Ovary (tissue), 3 donors: Measurements from ENCODE around the gene PDE5A.

Experiments
- CTCF ChIP-seq, 3 donors: fragments of 450-650 bp in 2 of 3; fragments of 200-600 bp in 1 of 3; IDR thresholded peaks; one replicate each; pipeline versions ENCODE4 v1.5.1 to v1.8.0; 2016 to 2022; ENCODE audit warnings: antibody characterized with exemption in 3 of 3, mild to moderate bottlenecking in 1 of 3
- EP300 ChIP-seq: sonication (generic); formaldehyde crosslinking; IDR thresholded peaks from one replicate; pipeline ENCODE4 v1.6.1; 2017; ENCODE audit warnings: antibody characterized with exemption
- POLR2A ChIP-seq: fragments of 450-650 bp; IDR thresholded peaks from one replicate; pipeline ENCODE4 v1.6.1; 2017; ENCODE audit warnings: antibody characterized with exemption, mild to moderate bottlenecking, moderate library complexity
- donor health status: DM: no; HTN: no; CAD: no.

- TF ChIP-seq CTCF (IDR thresholded peaks at IDR 0.05) (no peak), POLR2A (no peak), EP300 (no peak)
These were observed 46.8 kb upstream of the PDE5A start for GRCh38 chr4:119675391-119675790.
